Upper lobe of left lung (tissue), 6 donors: ENCODE results near the gene TPRG1. TPM values are rescaled to one million over a fixed set of nuclear protein-coding genes. Genes with fewer than 3 reads are reported as not detected.

Experiments
- ATAC-seq, 2 donors: fragments of 200-7000 bp; cut with Tn5 transposase; one replicate each; pipeline ENCODE4 v1.9.1; 2022; ENCODE audit warnings: mild to moderate bottlenecking in 2 of 2, moderate library complexity in 2 of 2; ENCODE audit not compliant: low FRiP score in 2 of 2
- DNase-seq, 2 donors: peaks; one replicate each; pipeline ENCODE4 v3.0.0-alpha.2; 2019 to 2020
- H3K27ac ChIP-seq, 4 donors: fragments of 200-600 bp; sonication (generic); one replicate each; pipeline ENCODE4 v1.5.1; 2016 to 2019
- H3K27me3 ChIP-seq, 4 donors: fragments of 200-600 bp; sonication (generic); one replicate each; pipeline ENCODE4 v1.5.1; 2017 to 2019
- H3K36me3 ChIP-seq, 4 donors: fragments of 200-600 bp; sonication (generic); one replicate each; pipeline ENCODE4 v1.5.1; 2016 to 2019
- H3K4me1 ChIP-seq, 4 donors: fragments of 200-600 bp; sonication (generic); one replicate each; pipeline ENCODE4 v1.5.1; 2018 to 2019
- H3K4me3 ChIP-seq, 4 donors: fragments of 200-600 bp; sonication (generic); one replicate each; pipeline ENCODE4 v1.5.1; 2017 to 2019; ENCODE audit warnings: mild to moderate bottlenecking in 2 of 4, moderate library complexity in 1 of 4
- H3K9me3 ChIP-seq, 4 donors: fragments of 200-600 bp; sonication (generic); one replicate each; pipeline ENCODE4 v1.5.1; 2018 to 2019
- EP300 ChIP-seq, 4 donors: sonication (generic); formaldehyde crosslinking; IDR thresholded peaks; one replicate each; pipeline ENCODE4 v1.5.1; 2017; ENCODE audit warnings: antibody characterized with exemption in 4 of 4, control low read depth in 2 of 4
- POLR2A ChIP-seq, 4 donors: fragments of 450-650 bp; IDR thresholded peaks; one replicate each; pipeline ENCODE4 v1.5.1; 2016 to 2017; ENCODE audit warnings: antibody characterized with exemption in 4 of 4, mild to moderate bottlenecking in 2 of 4
- POLR2AphosphoS5 ChIP-seq, 2 donors: sonication (generic); formaldehyde crosslinking; IDR thresholded peaks; one replicate each; pipeline ENCODE4 v1.5.1; 2017; ENCODE audit warnings: antibody characterized with exemption in 2 of 2
- WGBS, 2 donors: methylation state at CpG; one replicate each; pipeline ENCODE4 v1.1.5; 2017 to 2018; 5-methylcytosine and 5-hydroxymethylcytosine counted together
- total RNA-seq, 6 donors: library from RNA; depleted of rRNA in 4 of 6; stranded (reverse); fragments of >200 nt in 4 of 6; gene quantifications; one replicate each; pipeline versions ENCODE4 v1.1.0 to v1.2.1, GENCODE V29; 2016 to 2021
- TF ChIP-seq, protein P1 (sequence below), 6 experiments: fragments of 450-650 bp in 4 of 6; fragments of 200-600 bp in 2 of 6; sonication (generic) in 2 of 6; IDR thresholded peaks; one replicate each; pipeline ENCODE4 v1.5.1; 2016 to 2019; ENCODE audit warnings: antibody characterized with exemption in 6 of 6
- donor health status: DM: no; HTN: no; CAD: no; lungs with moderate emphysema.
- donor health status: DM: no; HTN: yes; CAD: no; lungs with severe emphysema.

Gene TPRG1
- total RNA-seq, 6 donors from 2014 or later, result 12.8 to 76.5 (median 25.9) TPM

DNA sequence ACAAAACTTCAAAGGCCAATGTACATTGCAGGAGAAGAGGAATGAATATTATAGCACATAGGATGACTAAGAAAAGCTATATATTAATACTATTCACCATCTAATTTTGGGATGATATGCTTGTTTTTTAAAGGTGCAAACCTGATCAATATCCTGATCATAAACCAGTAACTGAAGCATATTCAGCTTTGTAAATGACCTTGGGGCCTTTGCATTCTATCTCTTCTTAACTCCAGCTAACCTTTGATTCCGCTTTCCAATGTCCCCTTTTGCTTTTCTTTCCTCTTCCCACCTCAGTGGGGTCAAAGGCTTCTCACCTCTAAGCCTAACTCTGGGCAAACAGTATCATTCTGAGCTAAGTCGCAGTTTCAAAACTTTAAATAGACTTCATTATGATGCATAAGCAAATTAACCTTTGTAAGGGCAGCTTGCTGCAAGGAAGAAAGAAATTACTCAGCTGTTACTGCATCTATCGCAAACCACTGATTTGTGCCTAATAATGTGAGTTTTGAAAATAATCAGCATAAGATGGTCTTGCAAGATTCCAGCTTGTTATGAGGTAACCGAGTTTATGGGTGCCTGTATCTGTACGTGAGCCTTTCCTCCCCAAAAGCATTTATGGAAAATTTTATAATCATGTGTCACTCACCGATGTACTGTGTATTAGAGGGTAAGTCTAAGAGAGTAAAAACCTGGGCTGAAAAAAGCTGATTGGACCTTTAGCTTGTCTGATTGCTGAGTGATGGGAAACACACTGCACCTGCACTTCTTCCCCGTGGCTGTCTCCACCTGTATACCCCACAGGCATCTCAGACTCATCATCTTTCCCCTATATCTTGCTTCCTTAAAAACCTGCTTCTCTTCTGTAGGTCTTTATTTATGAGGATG, 116.8 kb downstream of the TPRG1 start:
- TF ChIP-seq EP300 (IDR thresholded peaks at IDR 0.05), result no peak
- TF ChIP-seq, protein P1, sequence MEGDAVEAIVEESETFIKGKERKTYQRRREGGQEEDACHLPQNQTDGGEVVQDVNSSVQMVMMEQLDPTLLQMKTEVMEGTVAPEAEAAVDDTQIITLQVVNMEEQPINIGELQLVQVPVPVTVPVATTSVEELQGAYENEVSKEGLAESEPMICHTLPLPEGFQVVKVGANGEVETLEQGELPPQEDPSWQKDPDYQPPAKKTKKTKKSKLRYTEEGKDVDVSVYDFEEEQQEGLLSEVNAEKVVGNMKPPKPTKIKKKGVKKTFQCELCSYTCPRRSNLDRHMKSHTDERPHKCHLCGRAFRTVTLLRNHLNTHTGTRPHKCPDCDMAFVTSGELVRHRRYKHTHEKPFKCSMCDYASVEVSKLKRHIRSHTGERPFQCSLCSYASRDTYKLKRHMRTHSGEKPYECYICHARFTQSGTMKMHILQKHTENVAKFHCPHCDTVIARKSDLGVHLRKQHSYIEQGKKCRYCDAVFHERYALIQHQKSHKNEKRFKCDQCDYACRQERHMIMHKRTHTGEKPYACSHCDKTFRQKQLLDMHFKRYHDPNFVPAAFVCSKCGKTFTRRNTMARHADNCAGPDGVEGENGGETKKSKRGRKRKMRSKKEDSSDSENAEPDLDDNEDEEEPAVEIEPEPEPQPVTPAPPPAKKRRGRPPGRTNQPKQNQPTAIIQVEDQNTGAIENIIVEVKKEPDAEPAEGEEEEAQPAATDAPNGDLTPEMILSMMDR (IDR thresholded peaks at IDR 0.05), result no peak
- TF ChIP-seq POLR2AphosphoS5 (IDR thresholded peaks at IDR 0.05), result no peak
- no peak for TF ChIP-seq POLR2A (IDR thresholded peaks at IDR 0.05)
- Histone ChIP-seq H3K9me3 (no peaks in the 10 kb centered on the region), H3K36me3 (no peaks in the 10 kb centered on the region), H3K27ac (no peak overlapping the region), H3K4me3 (no peak overlapping the region), H3K27me3 (no peaks in the 10 kb centered on the region), H3K4me1 (no peaks in the 10 kb centered on the region)
- no peak for ATAC-seq
- WGBS, 2 donors, result 64 to 76% methylated on average over 7 of the region's 7 CpGs
- DNase-seq, result no peak

DNA sequence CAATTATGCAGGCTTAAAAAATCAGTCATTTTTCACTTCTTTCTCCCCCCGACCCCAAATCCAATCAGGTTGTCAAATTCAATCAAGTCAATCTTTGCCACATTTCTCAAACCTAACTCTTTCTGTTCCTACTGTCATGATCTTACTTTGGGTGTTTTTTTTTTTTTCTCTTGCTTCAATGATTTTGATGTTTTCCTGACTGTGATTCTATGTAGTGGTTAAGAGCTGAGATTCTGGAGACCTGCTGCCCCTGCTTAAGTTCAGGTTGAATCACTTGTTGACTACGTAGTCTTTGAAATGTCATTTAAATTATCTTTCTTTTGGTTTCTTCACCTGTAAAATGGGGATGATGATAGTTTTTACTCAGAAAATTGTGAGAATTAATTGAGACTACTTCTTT, 117.5 kb downstream of the TPRG1 start:
- Histone ChIP-seq H3K9me3 (no peaks in the 10 kb centered on the region), H3K36me3 (no peaks in the 10 kb centered on the region), H3K27me3 (no peaks in the 10 kb centered on the region), H3K4me1 (no peaks in the 10 kb centered on the region), H3K4me3 (no peak overlapping the region), H3K27ac (no peak overlapping the region)
- WGBS, 2 donors, result 82 to 89% methylated on average over 2 of the region's 2 CpGs
- ATAC-seq (no peak), DNase-seq (no peak)
- TF ChIP-seq, protein P1 (IDR thresholded peaks at IDR 0.05), result no peak
- TF ChIP-seq POLR2A (IDR thresholded peaks at IDR 0.05) (no peak), POLR2AphosphoS5 (IDR thresholded peaks at IDR 0.05) (no peak)

DNA sequence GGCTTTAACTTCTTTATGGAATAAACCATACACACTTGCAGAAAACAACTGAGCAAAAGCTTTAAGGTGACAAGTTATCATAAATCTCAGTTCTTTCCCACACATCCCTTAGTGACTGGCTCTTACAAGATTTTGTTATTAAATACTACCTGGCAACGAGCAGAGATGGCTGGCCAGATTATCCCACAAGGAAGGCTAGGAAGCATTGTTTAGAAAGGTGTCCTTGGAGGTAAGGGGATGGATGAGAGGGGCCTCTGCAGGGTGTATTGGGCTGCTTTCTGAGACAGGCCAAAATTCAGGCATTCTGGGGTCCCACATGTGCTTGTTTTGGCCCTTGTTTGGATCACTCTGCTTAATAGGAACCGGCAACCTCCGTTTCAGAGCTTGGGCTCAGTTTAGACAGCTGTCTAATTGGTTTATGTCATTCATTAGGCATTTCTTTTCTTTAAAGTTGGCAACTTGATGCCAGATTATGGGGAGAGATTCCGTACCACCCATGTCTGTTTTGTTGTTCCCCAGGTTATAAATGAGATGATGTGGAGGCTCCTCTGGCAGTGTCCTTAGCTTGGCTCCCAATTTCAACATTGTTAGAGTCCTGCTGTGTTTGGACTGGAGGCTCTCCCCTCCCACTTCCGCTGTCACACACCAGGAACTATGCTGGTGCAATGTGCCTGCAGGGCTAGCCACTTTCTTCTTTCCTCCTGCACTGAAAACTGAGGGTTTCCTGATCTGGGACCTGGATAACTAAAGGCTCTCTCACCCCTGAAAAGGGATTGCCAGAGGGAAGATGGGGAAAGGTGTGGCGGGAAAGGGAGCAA, 121.1 kb downstream of the TPRG1 start:
- H3K4me3 ChIP-seq, result no peak overlapping the region
- no peaks in the 10 kb centered on the region for H3K36me3 ChIP-seq
- no peaks in the 10 kb centered on the region for H3K4me1 ChIP-seq
- no peak for ATAC-seq
- no peak overlapping the region for H3K27ac ChIP-seq
- WGBS, 2 donors, result 67 to 70% methylated on average over 6 of the region's 6 CpGs
- H3K27me3 ChIP-seq, result no peaks in the 10 kb centered on the region
- TF ChIP-seq EP300 (IDR thresholded peaks at IDR 0.05), result no peak
- no peak for TF ChIP-seq POLR2AphosphoS5 (IDR thresholded peaks at IDR 0.05)
- TF ChIP-seq POLR2A (IDR thresholded peaks at IDR 0.05), result no peak
- TF ChIP-seq, protein P1 (IDR thresholded peaks at IDR 0.05), result no peak
- no peaks in the 10 kb centered on the region for H3K9me3 ChIP-seq
- DNase-seq, result no peak

DNA sequence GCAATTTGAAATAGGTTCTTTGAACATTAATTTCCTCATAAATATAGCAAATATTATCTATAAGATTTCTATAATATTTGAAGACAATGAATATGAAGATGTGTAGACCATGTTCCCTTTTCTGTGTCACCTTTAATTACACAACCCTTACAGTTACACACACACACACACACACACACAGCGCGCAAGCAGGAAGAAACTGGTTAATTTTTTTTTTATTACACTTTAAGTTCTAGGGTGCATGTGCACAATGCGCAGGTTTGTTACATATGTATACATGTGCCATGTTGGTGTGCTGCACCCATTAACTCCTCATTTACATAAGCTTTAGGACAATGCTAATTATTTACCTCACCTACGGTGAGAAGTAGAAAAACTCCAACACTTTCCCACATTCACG, 122.9 kb downstream of the TPRG1 start:
- ATAC-seq (no peak), DNase-seq (no peak)
- no peaks in the 10 kb centered on the region for H3K27me3 ChIP-seq
- H3K27ac ChIP-seq, result no peak overlapping the region
- H3K9me3 ChIP-seq, result no peaks in the 10 kb centered on the region
- H3K36me3 ChIP-seq, result no peaks in the 10 kb centered on the region
- no peaks in the 10 kb centered on the region for H3K4me1 ChIP-seq
- 96 to 98% methylated on average over 5 of the region's 5 CpGs for WGBS, 2 donors
- no peak overlapping the region for H3K4me3 ChIP-seq
- TF ChIP-seq POLR2A (IDR thresholded peaks at IDR 0.05) (no peak), EP300 (IDR thresholded peaks at IDR 0.05) (no peak), POLR2AphosphoS5 (IDR thresholded peaks at IDR 0.05) (no peak)

DNA sequence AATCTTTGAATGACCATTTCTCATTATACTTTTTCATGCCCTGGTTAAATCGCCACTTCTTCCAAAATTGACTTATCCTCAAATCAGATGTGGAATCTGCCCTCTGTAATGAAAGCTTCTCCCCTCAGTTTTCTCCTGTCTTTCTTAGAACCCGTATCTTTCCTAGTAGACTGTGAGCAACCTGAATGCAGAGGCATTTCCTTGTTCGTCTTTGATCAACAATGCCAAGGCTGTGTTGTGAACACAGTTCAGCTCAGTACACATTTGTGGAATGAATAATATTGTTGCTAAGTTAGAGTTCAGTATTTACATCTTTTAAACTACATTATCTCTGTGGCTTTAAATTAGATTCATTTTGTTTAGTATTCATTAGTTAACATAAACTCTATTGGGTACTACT, 123.3 kb downstream of the TPRG1 start:
- Histone ChIP-seq H3K27ac (no peak overlapping the region), H3K9me3 (no peaks in the 10 kb centered on the region), H3K36me3 (no peaks in the 10 kb centered on the region), H3K27me3 (no peaks in the 10 kb centered on the region), H3K4me3 (no peak overlapping the region), H3K4me1 (no peaks in the 10 kb centered on the region)
- DNase-seq (no peak), ATAC-seq (no peak)
- TF ChIP-seq POLR2A (IDR thresholded peaks at IDR 0.05) (no peak), POLR2AphosphoS5 (IDR thresholded peaks at IDR 0.05) (no peak), EP300 (IDR thresholded peaks at IDR 0.05) (no peak)
- TF ChIP-seq, protein P1 (IDR thresholded peaks at IDR 0.05), result no peak
- WGBS, 2 donors, result 94 to 95% methylated on average over 3 of the region's 3 CpGs
